ENCODE data around the gene ZDHHC8.

The ZDHHC8 gene

GRCh38 chr22:20138417-20138738 is 6.8 kb downstream of the ZDHHC8 start:
- no peak for TF ChIP-seq CTCF (IDR thresholded peaks at IDR 0.05; ENCODE audit: insufficient read depth, low read length, poor library complexity, severe bottlenecking)
- no peaks in the 10 kb centered on the region for H3K27me3 ChIP-seq (replicated peaks; ENCODE audit: control insufficient read depth, insufficient read depth, low read length)
- H3K36me3 ChIP-seq (ENCODE audit: control insufficient read depth, insufficient read depth, low read length) = peaks cover 1% of the 10 kb centered on the region
- no peak for DNase-seq (ENCODE audit: extremely low read depth, insufficient read length)
- H3K4me3 ChIP-seq (replicated peaks; ENCODE audit: low read depth, low read length) = no peak overlapping the region

GRCh38 chr22:20138868-20139267 is 7.3 kb downstream of the ZDHHC8 start:
- TF ChIP-seq CTCF (IDR thresholded peaks at IDR 0.05; ENCODE audit: insufficient read depth, low read length, poor library complexity, severe bottlenecking) = no peak
- DNase-seq (ENCODE audit: extremely low read depth, insufficient read length) = no peak
- H3K4me3 ChIP-seq (replicated peaks; ENCODE audit: low read depth, low read length) = no peak overlapping the region
- H3K36me3 ChIP-seq (ENCODE audit: control insufficient read depth, insufficient read depth, low read length) = peaks cover 1% of the 10 kb centered on the region
- H3K27me3 ChIP-seq (replicated peaks; ENCODE audit: control insufficient read depth, insufficient read depth, low read length) = no peaks in the 10 kb centered on the region

GRCh38 chr22:20139391-20140106 is 7.9 kb downstream of the ZDHHC8 start:
- Histone ChIP-seq H3K4me3 (replicated peaks; ENCODE audit: low read depth, low read length) (no peak overlapping the region), H3K36me3 (ENCODE audit: control insufficient read depth, insufficient read depth, low read length) (peaks cover 1% of the 10 kb centered on the region), H3K27me3 (replicated peaks; ENCODE audit: control insufficient read depth, insufficient read depth, low read length) (no peaks in the 10 kb centered on the region)
- no peak for TF ChIP-seq CTCF (IDR thresholded peaks at IDR 0.05; ENCODE audit: insufficient read depth, low read length, poor library complexity, severe bottlenecking)
- DNase-seq (ENCODE audit: extremely low read depth, insufficient read length) = no peak

- no peak for TF ChIP-seq CTCF (IDR thresholded peaks at IDR 0.05; ENCODE audit: insufficient read depth, low read length, poor library complexity, severe bottlenecking)
- no peak overlapping the region for H3K4me3 ChIP-seq (replicated peaks; ENCODE audit: low read depth, low read length)
- DNase-seq (ENCODE audit: extremely low read depth, insufficient read length) = no peak
- no peaks in the 10 kb centered on the region for H3K27me3 ChIP-seq (replicated peaks; ENCODE audit: control insufficient read depth, insufficient read depth, low read length)
- H3K36me3 ChIP-seq (ENCODE audit: control insufficient read depth, insufficient read depth, low read length) = peaks cover 1% of the 10 kb centered on the region
Measured at GRCh38 chr22:20140107-20140445, 8.5 kb downstream of the ZDHHC8 start.

GRCh38 chr22:20140521-20140964 is 8.9 kb downstream of the ZDHHC8 start:
- Histone ChIP-seq H3K4me3 (replicated peaks; ENCODE audit: low read depth, low read length) (no peak overlapping the region), H3K27me3 (replicated peaks; ENCODE audit: control insufficient read depth, insufficient read depth, low read length) (no peaks in the 10 kb centered on the region), H3K36me3 (ENCODE audit: control insufficient read depth, insufficient read depth, low read length) (peaks cover 1% of the 10 kb centered on the region)
- DNase-seq (ENCODE audit: extremely low read depth, insufficient read length) = no peak
- TF ChIP-seq CTCF (IDR thresholded peaks at IDR 0.05; ENCODE audit: insufficient read depth, low read length, poor library complexity, severe bottlenecking) = no peak
